ENCODE results near the gene PRDM4. TPM values are rescaled to one million over a fixed set of nuclear protein-coding genes. Genes with fewer than 3 reads are reported as not detected.

PRDM4 gene
- total RNA-seq, 1 experiment from 2014 or later, result 28.9 TPM

DNA sequence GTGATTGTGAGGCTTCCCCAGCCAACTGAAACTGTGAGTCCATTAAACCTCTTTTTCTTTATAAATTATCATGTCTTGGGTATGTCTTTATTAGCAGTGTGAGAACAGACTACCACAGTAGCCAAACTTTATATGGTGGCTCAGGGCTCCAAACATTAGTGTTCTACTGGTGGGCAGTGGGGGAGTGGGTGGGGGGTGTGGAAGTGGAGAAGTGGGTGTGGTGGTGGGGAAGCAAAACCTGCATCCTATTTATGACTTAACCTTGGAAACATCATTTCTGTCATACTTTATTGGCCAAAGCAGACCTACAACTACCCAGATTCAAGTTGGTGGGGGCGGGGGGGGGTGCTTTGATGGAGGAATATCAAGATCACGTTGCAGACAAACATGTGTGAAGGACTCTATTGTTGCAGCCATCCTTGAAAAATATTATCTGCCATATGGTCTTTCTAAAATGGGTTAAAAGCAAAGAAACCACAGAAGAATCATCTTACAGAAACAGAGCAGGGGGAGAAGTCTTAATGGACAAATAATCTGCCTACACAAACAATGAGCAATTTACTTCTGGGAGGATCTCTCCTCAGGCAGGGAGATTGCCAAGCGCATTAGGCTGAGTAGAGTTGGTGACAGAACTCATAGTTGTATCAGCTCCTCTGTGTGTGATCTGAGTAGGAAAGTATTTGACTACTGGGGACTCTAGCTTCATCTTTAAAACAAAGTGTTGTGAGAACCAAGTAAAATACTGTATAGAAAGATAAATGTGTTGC lies 76.7 kb downstream of the PRDM4 start:
- ChIA-PET POLR2A (no interaction called here), CTCF (interaction anchor here (0.6 kb wide), 1 partner anchor 8 kb away, joined by 6 read pairs; no protein-coding TSS in a partner anchor)
- DNase-seq (ENCODE audit: low read depth, low spot score), result no peak
- intact Hi-C loops (cut with micrococcal nuclease; ENCODE audit: unreplicated experiment) (no loop called here), in situ Hi-C loops (cut with HindIII; ENCODE audit: low pct_unique_long_range_greater_than_20kb, low sequenced_read_pairs) (no loop called here)
- BruUV-seq (replicated peaks), result no TSS peak
- peaks cover 4% of the 10 kb centered on the region; the same call in 1 of the 2 replicates for H3K27me3 ChIP-seq (ENCODE audit: control insufficient read depth, insufficient read depth, low read length)
- H3K36me3 ChIP-seq (ENCODE audit: control insufficient read depth, insufficient read depth, low read length), result peaks cover 12% of the 10 kb centered on the region
- H3K4me1 ChIP-seq (ENCODE audit: control insufficient read depth, insufficient read depth, low read length), result peaks cover 6% of the 10 kb centered on the region; the same call in 1 of the 2 replicates
- ATAC-seq, result no peak
- peak overlapping the region; percentile 81 to 99; a peak in 2 of 4 replicates for H3K4me3 ChIP-seq (ENCODE audit: low read depth in 2 of 2, low read length in 2 of 2)
- peak overlapping the region; percentile 92 for H3K27ac ChIP-seq (ENCODE audit: low read length)
- no peaks in the 10 kb centered on the region for H3K9me3 ChIP-seq (ENCODE audit: control insufficient read depth, insufficient read depth, low read depth, low read length)
- TF ChIP-seq, protein P1, sequence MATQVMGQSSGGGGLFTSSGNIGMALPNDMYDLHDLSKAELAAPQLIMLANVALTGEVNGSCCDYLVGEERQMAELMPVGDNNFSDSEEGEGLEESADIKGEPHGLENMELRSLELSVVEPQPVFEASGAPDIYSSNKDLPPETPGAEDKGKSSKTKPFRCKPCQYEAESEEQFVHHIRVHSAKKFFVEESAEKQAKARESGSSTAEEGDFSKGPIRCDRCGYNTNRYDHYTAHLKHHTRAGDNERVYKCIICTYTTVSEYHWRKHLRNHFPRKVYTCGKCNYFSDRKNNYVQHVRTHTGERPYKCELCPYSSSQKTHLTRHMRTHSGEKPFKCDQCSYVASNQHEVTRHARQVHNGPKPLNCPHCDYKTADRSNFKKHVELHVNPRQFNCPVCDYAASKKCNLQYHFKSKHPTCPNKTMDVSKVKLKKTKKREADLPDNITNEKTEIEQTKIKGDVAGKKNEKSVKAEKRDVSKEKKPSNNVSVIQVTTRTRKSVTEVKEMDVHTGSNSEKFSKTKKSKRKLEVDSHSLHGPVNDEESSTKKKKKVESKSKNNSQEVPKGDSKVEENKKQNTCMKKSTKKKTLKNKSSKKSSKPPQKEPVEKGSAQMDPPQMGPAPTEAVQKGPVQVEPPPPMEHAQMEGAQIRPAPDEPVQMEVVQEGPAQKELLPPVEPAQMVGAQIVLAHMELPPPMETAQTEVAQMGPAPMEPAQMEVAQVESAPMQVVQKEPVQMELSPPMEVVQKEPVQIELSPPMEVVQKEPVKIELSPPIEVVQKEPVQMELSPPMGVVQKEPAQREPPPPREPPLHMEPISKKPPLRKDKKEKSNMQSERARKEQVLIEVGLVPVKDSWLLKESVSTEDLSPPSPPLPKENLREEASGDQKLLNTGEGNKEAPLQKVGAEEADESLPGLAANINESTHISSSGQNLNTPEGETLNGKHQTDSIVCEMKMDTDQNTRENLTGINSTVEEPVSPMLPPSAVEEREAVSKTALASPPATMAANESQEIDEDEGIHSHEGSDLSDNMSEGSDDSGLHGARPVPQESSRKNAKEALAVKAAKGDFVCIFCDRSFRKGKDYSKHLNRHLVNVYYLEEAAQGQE (IDR thresholded peaks at IDR 0.05; ENCODE audit: insufficient read depth in 1 of 2, low read depth in 2 of 2, low read length in 1 of 2), result no peak
- TF ChIP-seq TCF7L2 (IDR thresholded peaks at IDR 0.05; ENCODE audit: low read depth, low read length) (no peak), POLR2AphosphoS5 (IDR thresholded peaks at IDR 0.05; ENCODE audit: low read depth, low read length) (no peak), SIN3A (IDR thresholded peaks at IDR 0.05; ENCODE audit: borderline replicate concordance, insufficient read depth, low read depth, low read length) (no peak)
- TF ChIP-seq, protein P2, sequence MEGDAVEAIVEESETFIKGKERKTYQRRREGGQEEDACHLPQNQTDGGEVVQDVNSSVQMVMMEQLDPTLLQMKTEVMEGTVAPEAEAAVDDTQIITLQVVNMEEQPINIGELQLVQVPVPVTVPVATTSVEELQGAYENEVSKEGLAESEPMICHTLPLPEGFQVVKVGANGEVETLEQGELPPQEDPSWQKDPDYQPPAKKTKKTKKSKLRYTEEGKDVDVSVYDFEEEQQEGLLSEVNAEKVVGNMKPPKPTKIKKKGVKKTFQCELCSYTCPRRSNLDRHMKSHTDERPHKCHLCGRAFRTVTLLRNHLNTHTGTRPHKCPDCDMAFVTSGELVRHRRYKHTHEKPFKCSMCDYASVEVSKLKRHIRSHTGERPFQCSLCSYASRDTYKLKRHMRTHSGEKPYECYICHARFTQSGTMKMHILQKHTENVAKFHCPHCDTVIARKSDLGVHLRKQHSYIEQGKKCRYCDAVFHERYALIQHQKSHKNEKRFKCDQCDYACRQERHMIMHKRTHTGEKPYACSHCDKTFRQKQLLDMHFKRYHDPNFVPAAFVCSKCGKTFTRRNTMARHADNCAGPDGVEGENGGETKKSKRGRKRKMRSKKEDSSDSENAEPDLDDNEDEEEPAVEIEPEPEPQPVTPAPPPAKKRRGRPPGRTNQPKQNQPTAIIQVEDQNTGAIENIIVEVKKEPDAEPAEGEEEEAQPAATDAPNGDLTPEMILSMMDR (IDR thresholded peaks at IDR 0.05), result no peak

Other genes starting within 250 kb of the PRDM4 start
- gene PWP1, start 75.3 kb downstream of the PRDM4 start, total RNA-seq (2021; ENCODE audit: unreplicated experiment), result 61.7 TPM
- not detected for gene ASCL4, start 13.6 kb upstream of the PRDM4 start, total RNA-seq (2021; ENCODE audit: unreplicated experiment)